Skin of body (tissue), 2 donors: ENCODE measurements around the gene GBP7. TPM values are rescaled to one million over a fixed set of nuclear protein-coding genes. Genes with fewer than 3 reads are reported as not detected.

ENCODE experiments used
- DNase-seq: peaks from one replicate; lab custom pipeline; 2025; lab: John Stamatoyannopoulos, UW
- total RNA-seq: library from RNA; depleted of rRNA; stranded (reverse); fragments of >200 nt; gene quantifications from one replicate; pipeline ENCODE4 v1.2.3, GENCODE V29; 2014

The GBP7 gene
- total RNA-seq, 1 donor from 2014 or later, result not detected

- no peak for DNase-seq
Measured at GRCh38 chr1:89121641-89122040, 54.2 kb downstream of the GBP7 start.

GRCh38 chr1:89114662-89115061, 61.1 kb downstream of the GBP7 start:
- DNase-seq, result no peak

- DNase-seq, result no peak
Measured at GRCh38 chr1:89112871-89113613, 62.8 kb downstream of the GBP7 start.

GRCh38 chr1:89104687-89105086, 71.1 kb downstream of the GBP7 start:
- DNase-seq, result no peak

GRCh38 chr1:89104147-89104546, 71.7 kb downstream of the GBP7 start:
- no peak for DNase-seq

- DNase-seq, result no peak
Measured at GRCh38 chr1:89102021-89102420, 73.8 kb downstream of the GBP7 start.

GRCh38 chr1:89100412-89100811, 75.4 kb downstream of the GBP7 start:
- no peak for DNase-seq

GRCh38 chr1:89098857-89099256, 76.9 kb downstream of the GBP7 start:
- DNase-seq, result no peak

- DNase-seq, result no peak
Measured at GRCh38 chr1:89095737-89096136, 80.1 kb downstream of the GBP7 start.

- no peak for DNase-seq
Measured at GRCh38 chr1:89089962-89090361, 85.8 kb downstream of the GBP7 start.

- no peak for DNase-seq
Measured at GRCh38 chr1:89088572-89088971, 87.2 kb downstream of the GBP7 start.

GRCh38 chr1:89087241-89087640, 88.6 kb downstream of the GBP7 start:
- peak; percentile 12 for DNase-seq

GRCh38 chr1:89085781-89086180, 90.0 kb downstream of the GBP7 start:
- peak; percentile 49 for DNase-seq

Other genes with a start within 250 kb of the GBP7 start
- gene KYAT3, start 183.4 kb downstream of the GBP7 start, total RNA-seq, result 18.8 TPM
- 15.6 TPM for gene RBMXL1, start 183.4 kb downstream of the GBP7 start, total RNA-seq
- 7.2 TPM for gene GBP3, start 153.1 kb downstream of the GBP7 start, total RNA-seq
- gene GBP1, start 110.8 kb downstream of the GBP7 start, total RNA-seq, result 42.4 TPM
- gene GBP2, start 49.9 kb downstream of the GBP7 start, total RNA-seq, result 15.4 TPM
- 1.6 TPM for gene GBP4, start 22.9 kb upstream of the GBP7 start, total RNA-seq
- gene GBP5, start 96.9 kb upstream of the GBP7 start, total RNA-seq, result 1.4 TPM
- 0.39 TPM for gene GBP6, start 188.1 kb upstream of the GBP7 start, total RNA-seq